GM19099 (cell line): ENCODE results near the gene RARS2.

Experiments
- POLR2A ChIP-seq: IDR thresholded peaks from 3 replicates; pipeline ENCODE4 v1.6.1; 2011; ENCODE audit warnings: low read depth; ENCODE audit not compliant: insufficient read length; ENCODE audit errors: extremely low read depth

RARS2 gene

DNA sequence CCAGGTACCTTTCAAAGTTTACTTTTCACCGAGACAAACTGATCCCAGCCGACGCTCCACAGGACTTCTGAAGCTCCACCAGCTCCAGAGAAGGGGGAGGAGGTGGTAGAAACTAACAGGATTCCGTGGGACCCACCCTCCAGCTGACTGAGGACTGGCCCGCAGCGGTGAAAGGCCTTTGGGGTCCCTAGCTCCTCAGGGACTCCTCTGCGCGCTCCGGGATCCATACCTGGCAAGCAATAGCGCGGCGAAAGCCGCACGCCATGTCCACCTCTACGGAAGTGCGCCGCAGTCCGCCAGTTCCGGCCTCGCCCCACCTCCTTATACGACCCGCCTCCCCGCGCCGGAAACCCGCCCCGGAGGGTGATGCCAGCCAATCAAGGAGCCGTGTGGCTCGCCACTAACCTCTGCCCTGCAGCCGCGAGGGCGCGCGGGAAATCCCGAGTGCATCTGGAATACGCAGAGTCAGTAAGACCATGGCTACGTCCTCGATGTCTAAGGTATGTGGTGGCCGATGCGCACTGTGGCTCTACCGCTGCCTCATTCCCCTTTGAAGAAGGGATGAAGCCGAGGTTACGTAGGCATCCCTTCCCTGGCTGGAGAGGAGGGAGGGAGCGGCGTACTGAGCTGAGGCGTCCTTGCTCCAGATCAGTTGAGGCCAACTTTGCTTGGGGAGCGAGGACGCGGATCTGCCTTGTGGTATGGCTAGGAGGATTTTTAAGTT lies at the start of gene RARS2, which contains the start of gene ORC3:
Gene RARS2 (minus strand): TSS at position 295 of the 724 bp plus-strand sequence. CDS start 30 bp downstream, at position 265.
Gene ORC3 (plus strand): TSS at position 443 of the 724 bp plus-strand sequence. CDS start 34 bp downstream, at position 477.
- peak; percentile 95 for TF ChIP-seq POLR2A

DNA sequence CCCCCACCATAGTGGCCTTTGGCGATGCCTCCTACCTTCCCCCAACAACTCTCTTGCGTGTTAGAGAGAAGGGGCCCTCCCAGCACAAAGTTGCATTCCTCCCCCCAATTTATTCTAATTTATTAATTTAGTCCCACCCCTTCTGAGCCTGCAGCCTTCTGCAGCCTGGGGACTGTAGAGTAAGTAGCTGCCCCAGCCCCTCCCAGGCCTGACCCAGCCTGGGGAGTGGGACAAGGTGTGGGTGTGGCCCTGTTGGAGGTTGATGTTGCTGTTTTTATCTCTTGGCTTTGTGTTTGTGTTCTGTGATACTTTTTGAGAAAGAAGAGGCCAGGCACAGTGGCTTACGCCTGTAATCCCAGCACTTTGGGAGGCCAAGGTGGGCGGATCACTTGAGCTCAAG lies 49.6 kb upstream of the RARS2 start:
- TF ChIP-seq POLR2A: no peak

DNA sequence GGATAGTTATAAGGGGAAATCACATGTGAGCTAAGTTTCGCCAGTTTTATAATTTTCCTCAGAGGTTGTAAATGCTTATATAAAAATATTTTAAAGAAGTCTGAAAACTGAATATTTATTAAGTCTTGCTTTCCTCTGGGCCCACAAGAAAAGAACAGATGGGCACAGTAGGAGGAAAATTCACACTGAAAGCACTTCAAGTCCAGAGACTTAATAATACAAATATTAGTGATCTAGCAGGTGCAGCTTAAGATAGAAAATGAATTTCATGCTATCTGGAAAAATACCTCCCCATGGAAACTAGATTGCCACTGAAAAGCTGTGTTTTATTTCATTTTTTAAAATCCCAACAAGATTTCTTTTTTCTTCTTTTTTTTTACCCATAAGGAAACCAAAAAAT lies 47.3 kb upstream of the RARS2 start:
- no peak for TF ChIP-seq POLR2A

GRCh38 chr6:87636315-87636714 lies 46.5 kb upstream of the RARS2 start:
- no peak for TF ChIP-seq POLR2A

GRCh38 chr6:87633851-87634250 lies 44.1 kb upstream of the RARS2 start:
- no peak for TF ChIP-seq POLR2A

DNA sequence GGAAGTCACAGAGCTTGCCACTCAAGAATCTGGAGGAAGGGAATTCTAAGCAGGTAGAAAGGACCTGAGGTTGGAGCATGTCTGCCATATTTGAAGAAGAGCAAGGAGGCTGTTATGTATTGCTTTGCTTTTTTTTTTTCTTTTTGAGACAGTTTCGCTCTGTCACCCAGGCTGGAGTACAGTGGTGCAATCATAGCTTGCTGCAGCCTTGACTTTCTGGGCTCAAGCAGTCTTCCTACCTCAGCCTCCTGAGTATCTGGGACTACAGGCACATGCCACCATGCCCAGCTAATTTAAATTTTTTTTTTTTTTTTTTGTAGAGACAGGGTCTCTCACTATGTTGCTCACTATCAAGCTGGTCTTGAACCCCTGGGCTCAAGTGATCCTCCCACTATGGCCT lies 41.0 kb upstream of the RARS2 start:
- TF ChIP-seq POLR2A: no peak

DNA sequence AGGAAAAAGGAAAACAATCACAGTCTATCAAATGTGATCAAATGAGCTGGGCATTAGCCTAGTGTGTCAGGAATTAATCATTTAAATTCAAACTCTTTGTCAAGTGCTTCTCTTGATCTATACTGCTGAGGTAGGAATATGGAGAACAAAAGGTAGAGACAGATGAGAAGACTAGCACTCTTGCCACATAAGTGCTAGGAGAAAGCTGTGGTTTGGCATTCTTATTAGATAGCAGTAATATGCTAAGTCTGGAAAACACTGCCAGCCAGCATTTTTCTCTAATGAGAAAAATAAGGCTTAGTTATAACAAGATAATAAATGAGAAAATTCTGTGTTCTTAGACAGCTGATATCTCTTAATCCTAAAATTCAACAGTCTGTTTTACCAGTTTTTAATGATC lies 39.1 kb upstream of the RARS2 start:
- TF ChIP-seq POLR2A: no peak

- no peak for TF ChIP-seq POLR2A
Observed at GRCh38 chr6:87628424-87628823, 38.6 kb upstream of the RARS2 start.

DNA sequence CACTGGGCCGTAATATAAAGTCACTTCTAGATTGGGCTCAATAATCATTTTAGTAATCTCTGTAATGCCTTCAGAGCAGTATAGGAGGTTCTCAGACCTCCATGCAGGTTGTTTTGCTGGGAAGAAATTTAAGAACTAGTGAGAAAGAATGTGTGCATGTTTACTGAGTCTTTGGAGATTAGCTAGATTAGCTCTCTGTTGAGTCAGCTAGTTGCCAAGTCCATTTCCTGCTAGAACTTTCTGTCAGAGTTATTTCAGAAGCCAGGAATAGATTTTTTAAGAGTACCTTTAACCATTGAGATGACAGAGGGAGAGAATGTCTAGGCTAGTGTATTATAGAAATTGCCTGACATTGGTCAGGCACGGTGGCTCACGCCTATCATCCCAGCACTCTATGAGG lies 33.5 kb upstream of the RARS2 start:
- TF ChIP-seq POLR2A: no peak

DNA sequence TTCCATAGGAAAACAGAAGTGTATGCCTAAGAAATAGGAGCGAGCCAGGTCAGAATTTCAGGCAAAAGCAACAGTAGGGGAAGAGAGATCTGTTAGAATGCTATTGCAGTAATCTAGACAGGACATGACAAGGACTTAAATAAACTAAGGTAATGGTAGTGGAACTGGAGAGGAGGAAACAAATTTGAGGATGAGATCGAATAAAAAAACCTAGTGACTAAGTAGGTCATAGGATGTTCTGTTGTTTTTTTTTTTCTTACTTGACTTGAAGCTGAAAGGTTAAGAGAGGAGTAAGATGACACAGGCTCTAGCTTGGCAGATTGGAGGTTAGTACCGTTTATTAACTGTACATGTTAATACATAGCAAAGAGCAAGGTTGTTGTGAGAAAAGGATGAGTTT lies 28.7 kb upstream of the RARS2 start:
- no peak for TF ChIP-seq POLR2A

DNA sequence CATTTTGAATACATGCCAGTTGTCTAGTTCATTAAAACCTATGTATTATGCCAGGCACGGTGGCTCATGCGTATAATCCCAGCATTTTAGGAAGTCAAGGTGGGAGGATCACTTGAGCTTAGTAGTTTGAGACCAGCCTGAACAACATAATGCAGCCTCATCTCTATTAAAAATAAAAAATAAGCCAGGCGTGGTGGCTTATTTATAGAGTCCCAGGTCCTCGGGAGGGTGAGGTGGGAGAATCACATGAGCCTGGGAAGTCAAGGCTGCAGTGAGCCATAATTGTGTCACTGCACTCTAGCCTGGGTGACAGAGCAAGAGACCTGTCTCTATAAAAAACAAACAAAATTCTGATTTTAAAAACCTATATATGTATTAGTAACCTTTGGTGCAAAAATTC lies 27.6 kb upstream of the RARS2 start:
- no peak for TF ChIP-seq POLR2A

DNA sequence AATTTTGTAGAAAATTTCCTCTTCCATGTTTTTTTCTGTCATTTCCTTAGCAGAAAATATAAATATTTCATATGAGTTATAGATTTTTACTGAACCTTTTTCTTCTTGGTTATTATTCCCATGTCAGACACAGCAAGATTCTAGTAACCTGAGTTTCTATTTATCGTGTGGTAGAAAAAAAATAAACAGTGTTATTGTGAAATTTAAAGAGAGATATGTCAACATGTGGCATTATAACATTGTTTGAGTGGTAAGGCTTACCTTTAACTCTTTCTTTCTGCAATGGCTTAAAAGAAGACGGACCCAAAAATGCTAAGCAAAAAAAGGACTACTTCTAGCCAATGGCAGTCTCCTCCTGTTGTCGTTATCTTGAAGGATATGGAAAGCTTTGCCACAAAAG lies 19.0 kb upstream of the RARS2 start:
- no peak for TF ChIP-seq POLR2A

- no peak for TF ChIP-seq POLR2A
Observed at GRCh38 chr6:87606199-87606598, 16.4 kb upstream of the RARS2 start.

DNA sequence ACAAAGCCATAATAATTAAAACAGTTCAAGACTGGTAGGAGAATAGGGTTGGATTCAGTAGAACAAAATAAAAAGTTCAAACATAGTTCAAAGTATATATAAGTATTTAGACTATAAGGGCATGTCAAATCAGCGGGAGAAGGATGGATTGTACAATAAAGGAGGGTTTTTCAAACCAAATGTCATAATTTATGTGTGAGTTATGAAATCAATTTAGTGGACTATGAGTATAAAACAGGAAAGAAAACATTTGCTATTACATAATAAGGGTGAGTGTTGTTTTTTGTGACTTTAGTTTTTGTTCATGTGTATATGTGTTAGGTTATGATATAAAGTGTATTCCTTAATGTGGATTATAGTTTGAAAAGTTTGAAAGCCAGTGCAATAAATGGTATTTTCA lies 10.8 kb upstream of the RARS2 start:
- TF ChIP-seq POLR2A: no peak

- TF ChIP-seq POLR2A: no peak
Observed at GRCh38 chr6:87590990-87591389, 1.2 kb upstream of the RARS2 start.

DNA sequence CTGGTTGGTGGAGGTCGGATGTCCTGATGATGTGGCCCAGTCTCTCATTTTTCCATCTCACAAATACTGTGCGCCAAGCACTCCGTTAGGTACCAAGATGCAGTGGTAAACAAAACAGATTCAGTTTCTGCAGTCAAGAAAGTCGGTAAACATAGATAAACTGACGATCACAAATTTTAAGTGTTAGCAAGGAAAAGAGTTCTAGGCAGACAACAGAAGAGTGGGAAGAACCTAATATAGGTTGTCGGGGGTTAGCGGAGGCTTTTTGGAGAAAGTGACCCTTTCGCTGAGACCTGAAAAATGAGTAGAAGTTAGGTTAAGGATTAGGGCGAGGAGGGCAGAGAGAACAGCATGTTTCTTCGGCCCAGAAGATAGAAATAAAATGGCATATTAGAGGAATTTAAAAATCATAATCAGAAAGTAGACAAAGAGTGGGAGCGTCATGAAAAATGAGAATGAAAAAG lies 662 bp upstream of the RARS2 start:
- no peak for TF ChIP-seq POLR2A
